ENCODE results near the gene TBC1D19.
"Not testable (repeated sequence)": the region's sequence is repeated elsewhere in the genome, so short reads cannot be mapped to it uniquely, and the experiment has no call there.

The TBC1D19 gene

DNA sequence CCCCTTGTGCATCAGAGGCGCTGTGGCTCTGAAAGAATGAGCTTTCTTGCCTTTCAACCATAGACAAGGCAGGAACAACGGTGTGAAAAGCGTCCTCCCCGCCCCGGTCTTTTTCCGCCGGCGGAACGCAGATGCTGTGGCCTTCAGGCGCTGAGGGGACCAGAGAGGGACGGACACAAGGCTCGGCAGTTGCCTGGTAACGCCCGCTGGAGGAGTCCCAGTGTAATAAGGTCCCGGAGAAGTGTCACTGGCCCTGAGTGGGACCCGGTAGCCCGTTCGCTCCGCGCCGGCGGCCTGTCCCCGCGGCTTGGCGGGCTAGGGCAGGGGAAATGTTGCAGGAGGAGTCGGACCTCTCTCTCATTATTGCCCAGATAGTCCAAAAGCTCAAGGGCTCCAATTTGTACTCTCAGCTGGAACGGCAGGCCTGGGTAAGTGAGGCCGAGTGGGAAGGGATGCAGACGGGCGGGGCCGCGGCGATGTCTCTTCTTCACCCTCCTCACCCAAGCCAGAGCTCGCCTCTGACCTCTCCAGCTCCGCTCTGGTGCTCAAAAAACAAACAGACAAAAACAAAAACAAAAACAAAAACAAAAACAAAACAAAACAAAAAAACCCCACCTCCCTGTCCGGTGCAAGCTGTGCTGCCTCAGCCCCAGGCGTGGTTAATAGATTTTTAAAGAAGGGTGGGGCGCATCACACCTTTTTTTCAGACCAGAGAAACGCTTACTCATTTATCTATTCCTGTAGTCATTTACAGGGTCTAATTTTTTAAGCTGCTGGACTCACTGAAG lies at the start of gene TBC1D19:
TSS of gene TBC1D19 (plus strand) at position 220 of the 788 bp plus-strand sequence. CDS start at position 330, 110 bp downstream.
- DNase-seq, result peak; percentile 82

GRCh38 chr4:26542991-26543390 lies 40.9 kb upstream of the TBC1D19 start:
- DNase-seq, result no peak

GRCh38 chr4:26544421-26544820 lies 39.5 kb upstream of the TBC1D19 start:
- no peak for DNase-seq

DNA sequence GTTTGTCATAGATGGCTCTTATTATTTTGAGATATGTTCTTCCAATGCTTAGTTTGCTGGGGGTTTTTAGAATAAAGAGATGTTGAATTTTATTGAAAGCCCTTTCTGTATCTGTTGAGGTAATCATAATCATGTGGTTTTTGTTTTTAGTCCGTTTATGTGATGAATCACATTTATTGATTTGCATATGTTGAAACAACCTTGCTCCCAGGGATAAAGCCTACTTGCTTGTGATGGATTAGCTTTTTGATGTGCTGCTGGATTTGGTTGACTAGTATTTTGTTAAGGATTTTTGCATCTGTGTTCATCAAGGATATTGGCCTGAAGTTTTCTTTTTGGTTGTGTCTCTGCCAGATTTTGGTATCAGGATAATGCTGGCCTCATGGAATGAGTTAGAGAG lies 35.5 kb upstream of the TBC1D19 start:
- DNase-seq, result not testable (repeated sequence)

DNA sequence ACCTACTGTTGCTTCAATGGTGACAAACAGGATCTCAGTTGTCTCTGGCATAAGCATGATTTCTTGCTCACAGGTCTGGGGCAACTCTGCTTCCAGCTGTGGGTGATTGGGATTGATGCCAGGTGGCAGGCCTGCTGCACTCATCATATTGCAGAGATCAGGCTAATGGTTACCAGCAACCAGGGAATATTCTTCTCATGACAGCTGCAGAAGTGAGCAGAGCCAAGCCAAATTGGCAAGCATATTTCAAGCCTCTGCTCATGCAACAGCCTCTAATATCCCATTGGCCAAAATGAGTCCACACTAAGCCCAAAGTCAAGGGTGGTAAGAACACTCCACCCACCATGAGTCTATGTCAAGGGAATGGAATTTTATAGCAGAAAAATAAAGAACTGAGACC lies 26.7 kb upstream of the TBC1D19 start:
- no peak for DNase-seq

DNA sequence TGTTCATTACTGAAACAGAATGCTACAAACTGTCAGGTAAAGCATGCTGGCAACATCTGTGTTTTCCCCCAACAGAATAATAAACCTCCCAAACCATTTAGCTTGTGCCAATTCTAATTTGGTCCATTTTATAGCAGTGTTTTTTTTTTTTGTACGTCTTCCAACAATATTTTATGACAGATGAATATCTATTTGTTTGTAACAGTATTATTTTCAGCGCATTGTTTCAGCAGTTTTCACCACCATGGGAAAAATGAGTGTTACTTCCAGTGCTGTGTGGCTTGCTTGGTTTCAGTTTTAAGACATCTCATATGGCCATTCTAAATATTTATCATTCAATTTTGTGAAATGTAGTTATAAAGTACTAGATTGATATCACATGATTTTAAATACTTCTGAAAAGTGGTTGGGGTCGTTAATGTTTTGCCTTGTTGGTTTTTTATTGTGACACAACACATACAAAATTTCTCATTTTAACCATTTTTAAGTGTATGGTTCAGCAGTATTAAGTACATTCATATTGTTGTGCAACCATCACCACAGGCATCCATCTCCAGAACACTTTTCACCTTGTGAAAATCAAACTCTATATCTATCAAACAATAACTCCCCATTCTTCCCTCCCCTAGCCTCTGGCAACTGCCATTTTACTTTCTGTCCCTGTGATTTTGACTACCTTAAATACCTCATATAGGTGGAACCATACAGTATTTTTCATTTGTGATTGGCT lies 25.6 kb upstream of the TBC1D19 start:
- DNase-seq, result no peak

DNA sequence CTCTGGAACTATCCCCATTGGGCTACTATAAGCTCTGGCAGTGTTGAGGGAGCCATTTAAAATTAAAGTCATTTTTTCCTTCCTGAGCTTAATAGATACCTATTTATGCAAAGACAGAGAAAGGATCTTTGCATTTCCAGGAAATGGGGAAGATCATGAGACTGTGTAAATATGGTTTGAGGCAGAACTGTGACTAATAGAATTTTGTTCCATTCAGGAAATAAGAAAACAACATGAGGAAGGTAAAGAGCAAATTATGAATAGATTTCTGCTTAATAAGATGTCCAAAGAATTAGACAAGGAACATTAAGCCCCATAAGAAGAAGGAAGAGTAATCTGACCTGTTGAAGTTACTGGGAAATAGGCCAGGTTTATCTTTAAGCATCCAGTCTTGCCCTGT lies 17.8 kb upstream of the TBC1D19 start:
- no peak for DNase-seq

- no peak for DNase-seq
Measured at GRCh38 chr4:26568446-26568994, 15.4 kb upstream of the TBC1D19 start.

- DNase-seq, result no peak
Measured at GRCh38 chr4:26570596-26570995, 13.3 kb upstream of the TBC1D19 start.

DNA sequence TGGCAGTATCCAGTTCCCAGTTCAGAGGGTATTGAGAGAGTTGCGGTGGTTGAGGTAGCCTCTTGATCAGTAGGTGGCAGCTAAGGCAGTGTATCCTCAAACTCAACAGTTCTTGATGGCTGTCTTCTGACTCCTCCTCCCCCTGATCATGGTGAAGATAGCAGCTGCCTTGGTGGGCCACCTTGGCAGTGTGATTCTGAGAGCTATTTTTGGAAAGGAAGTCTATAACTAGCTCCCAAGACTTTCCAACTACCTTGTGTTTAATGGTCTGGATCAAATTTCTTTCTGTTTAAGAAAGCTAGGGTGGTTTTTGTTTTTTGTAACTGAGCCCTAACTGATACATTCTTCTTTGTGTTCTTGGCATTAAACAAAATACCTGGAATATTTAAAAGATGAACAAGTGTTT lies 10.5 kb upstream of the TBC1D19 start:
- DNase-seq, result no peak

DNA sequence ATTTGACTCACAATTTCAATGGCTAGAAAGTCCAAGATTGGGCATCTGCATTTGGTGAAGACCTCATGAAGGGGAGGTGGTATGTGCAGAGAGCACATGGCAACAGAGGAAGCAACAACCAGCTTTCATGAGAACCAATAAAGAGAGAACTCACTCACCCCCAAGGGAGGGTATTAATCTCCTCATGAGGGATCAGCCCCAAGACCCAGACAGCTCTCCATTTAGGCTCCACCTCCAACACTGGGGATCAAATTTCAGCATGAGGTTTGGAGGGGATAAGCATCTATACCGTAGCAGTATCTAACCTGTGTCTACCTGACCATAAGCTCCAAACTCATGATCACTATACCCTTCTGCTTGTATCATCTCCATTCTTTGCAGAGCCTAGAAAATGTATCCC lies 9.3 kb upstream of the TBC1D19 start:
- no peak for DNase-seq

DNA sequence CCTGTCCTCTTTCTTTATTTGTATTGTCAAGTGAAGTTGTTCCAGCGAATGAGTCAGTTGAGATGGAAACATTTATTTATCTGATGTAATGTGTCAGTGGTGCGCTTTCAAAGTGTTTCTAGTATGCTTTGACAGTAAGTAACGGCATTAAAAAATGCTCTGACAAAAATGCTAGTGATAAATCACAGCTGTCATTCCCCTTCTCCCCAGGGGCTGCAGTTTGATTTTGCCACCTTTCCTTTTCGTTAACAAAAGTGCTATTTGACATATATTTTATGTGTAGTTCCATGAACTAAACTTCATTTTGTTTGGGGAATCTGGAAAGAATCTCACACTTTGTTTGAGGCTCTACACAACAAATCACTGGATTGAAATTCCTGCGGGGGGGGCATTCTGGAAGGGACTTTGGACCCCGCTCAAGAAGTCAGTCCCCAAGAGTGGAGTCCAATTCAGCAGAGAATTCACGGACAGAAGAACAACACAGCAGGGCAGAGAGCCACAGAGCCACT lies 7.6 kb upstream of the TBC1D19 start:
- no peak for DNase-seq

- no peak for DNase-seq
Measured at GRCh38 chr4:26577066-26577465, 6.8 kb upstream of the TBC1D19 start.

- no peak for DNase-seq
Measured at GRCh38 chr4:26579169-26579568, 4.7 kb upstream of the TBC1D19 start.

DNA sequence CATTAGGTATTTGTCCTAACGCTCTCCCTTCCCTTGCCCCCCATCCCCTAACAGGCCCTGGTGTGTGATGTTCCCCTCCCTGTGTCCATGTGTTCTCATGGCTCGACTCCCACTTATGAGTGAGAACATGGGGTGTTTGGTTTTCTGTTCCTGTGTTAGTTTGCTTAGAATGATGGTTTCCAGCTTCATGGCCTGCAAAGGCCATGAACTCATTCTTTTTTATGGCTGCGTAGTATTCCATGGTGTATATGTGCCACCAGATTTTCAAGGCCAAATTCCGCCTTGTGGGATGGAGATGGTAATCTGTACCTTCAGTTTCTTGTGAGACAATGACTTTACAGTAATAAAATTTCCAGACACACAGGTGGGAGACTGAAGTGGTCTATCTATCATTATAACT lies 2.5 kb upstream of the TBC1D19 start:
- not testable (repeated sequence) for DNase-seq

DNA sequence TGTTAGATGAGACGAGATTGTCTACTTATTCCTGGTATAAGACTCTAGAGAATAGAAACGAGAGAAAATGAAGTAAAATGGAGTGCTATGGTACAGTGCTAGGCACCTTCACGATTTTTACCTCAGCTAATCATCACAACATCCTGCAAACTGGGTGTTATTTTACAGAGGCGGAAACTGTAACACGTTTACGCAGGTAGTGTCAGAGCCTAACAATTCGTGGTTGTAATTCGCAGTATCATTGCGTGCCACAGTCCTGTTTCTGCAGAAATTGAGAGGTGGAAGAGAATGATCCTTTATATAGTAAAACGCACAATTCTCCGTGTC lies 383 bp upstream of the TBC1D19 start:
- no peak for DNase-seq

DNA sequence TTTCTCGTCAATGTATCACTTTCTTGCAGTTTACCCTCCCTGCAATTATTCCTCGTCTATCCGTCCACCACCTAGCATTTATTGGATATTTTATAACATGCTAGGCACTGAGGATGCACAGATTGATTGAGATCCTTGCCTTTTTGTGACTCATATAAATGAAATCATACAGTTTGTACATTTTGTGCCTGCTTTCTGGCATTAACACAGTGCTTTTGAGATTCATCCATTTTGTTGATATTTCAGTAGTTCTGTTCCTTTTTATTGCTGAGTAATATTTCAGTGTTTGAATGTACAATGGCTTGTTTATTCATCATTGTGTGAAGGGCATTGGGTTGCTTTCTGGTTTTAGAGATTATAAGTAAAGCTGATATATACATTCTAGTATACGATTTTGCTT lies 841 bp downstream of the TBC1D19 start:
- DNase-seq, result no peak

DNA sequence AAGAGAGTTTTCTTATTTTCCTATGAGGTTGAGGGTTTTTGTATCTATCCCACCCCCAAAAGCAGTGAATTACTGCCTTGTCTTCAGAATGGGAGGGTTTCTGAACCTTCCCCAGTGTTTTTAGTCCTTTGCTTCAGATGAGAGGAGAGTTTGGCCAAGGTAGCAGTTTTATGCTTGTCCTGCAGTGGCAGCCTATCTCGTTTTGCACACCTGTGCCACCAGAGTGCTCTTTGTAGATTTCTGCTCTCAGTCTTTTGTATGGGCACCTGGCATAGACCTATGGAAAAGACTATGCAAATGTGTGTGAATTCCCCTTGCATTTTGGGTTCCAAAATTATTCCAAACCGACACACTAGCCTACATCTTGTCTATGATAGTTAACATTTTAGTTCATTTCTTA lies 5.8 kb downstream of the TBC1D19 start:
- DNase-seq, result no peak

- DNase-seq, result no peak
Measured at GRCh38 chr4:26590639-26591038, 6.8 kb downstream of the TBC1D19 start.

DNA sequence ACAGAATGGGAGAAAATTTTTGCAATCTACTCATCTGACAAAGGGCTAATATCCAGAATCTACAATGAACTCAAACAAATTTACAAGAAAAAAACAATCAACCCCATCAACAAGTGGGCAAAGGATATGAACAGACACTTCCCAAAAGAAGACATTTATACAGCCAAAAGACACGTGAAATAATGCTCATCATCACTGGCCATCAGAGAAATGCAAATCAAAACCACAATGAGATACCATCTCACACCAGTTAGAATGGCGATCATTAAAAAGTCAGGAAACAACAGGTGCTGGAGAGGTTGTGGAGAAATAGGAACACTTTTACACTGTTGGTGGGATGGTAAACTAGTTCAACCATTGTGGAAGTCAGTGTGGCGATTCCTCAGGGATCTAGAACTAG lies 9.7 kb downstream of the TBC1D19 start:
- not testable (repeated sequence) for DNase-seq

DNA sequence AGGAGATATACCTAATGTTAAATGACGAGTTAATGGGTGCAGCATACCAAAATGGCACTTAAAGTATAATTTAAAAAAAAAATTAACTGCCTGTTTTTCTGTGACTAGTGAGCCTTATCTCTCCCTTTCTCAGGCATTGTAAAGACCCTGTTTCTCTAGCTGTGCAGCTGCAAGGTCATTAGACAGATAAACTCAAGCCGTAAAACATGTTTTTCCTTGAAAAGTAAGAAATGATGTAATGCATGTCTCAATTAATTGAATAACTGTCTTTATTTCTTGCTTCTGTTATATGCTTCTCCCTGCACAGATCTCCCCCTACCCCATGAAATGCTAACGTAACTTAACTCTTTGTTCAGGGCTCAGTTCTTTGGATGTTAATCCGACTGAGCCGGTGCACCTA lies 10.5 kb downstream of the TBC1D19 start:
- DNase-seq, result no peak

DNA sequence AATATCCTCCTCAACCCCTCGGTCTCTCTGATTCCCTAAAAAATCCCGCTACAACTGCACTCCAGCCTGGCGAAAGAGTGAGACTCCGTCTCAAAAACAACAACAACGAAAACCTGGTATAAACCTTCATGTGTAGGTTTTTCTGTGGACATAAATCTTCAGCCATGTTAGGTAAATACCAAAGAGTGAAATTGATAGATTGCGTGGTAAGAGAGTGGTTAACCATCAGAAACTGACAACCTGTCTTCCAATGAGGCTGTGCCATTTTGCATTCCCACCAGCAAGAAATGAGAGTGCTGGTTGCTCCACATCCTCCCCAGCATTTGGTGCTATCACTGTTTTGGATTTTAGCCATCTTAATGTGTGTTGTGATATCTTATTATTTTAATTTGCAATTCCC lies 10.9 kb downstream of the TBC1D19 start:
- DNase-seq, result no peak

- no peak for DNase-seq
Measured at GRCh38 chr4:26596843-26597242, 13.0 kb downstream of the TBC1D19 start.

- no peak for DNase-seq
Measured at GRCh38 chr4:26601204-26601603, 17.3 kb downstream of the TBC1D19 start.

All from activated CD4-positive, CD25-positive, alpha-beta regulatory T cell treated with anti-CD3 and anti-CD28 coated beads, Interleukin-2, amount 50 U/mL, for 72 hours (primary cell).